ENCODE measurements around the gene RETREG3.
"Not testable (repeated sequence)": the region's sequence is repeated elsewhere in the genome, so short reads cannot be mapped to it uniquely, and the experiment has no call there.

Gene RETREG3, protein sequence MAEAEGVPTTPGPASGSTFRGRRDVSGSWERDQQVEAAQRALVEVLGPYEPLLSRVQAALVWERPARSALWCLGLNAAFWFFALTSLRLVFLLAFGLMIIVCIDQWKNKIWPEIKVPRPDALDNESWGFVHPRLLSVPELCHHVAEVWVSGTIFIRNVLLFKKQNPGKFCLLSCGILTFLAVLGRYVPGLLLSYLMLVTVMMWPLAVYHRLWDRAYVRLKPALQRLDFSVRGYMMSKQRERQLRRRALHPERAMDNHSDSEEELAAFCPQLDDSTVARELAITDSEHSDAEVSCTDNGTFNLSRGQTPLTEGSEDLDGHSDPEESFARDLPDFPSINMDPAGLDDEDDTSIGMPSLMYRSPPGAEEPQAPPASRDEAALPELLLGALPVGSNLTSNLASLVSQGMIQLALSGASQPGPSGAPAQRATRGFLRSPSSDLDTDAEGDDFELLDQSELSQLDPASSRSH

DNA sequence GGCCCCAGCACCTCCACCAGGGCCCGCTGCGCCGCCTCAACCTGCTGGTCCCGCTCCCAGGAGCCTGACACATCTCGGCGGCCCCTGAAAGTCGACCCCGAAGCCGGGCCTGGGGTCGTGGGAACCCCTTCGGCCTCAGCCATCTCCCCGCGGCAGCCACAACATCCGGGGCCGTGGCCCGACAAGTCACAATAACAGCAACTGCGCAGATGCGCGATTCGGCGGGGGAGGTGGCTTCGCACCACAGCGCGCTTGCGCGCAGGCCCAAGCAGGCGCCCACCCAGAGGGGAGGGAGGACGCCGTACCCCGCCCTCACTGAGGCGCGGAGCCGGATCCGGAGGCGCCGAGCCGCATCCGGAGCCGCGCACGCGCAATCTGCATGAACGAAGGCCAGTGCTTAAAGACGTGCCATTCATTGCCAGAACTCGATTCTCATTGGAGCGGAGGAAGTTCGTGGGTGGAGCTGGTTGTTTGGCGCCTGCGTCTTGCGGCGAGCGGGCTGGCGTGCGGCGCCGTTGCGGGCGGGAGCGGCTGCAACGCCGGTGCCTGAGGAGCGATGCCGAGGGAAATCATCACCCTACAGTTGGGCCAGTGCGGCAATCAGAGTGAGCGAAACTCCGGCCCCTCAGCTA is at the start of gene RETREG3, which contains the start of gene TUBG1:
RETREG3 (minus strand) TSS at position 193 of the 632 bp plus-strand sequence; CDS start at position 143, 50 bp downstream.
TUBG1 (plus strand) TSS at position 502 of the 632 bp plus-strand sequence; CDS start at position 557, 55 bp downstream.
- Mint-ChIP-seq H3K27me3 (peaks cover 4% of the 10 kb centered on the region), H3K9me3 (no peaks in the 10 kb centered on the region), H3K4me1 (peaks cover 51% of the 10 kb centered on the region), H3K27ac (peak within 1 kb of the TSS; percentile 96), H3K36me3 (ENCODE audit: low read depth) (peaks cover 34% of the 10 kb centered on the region), H3K4me3 (peak within 1 kb of the TSS; percentile 100)
- DNase-seq: peak; percentile 99
- peak; percentile 91 for ATAC-seq

DNA sequence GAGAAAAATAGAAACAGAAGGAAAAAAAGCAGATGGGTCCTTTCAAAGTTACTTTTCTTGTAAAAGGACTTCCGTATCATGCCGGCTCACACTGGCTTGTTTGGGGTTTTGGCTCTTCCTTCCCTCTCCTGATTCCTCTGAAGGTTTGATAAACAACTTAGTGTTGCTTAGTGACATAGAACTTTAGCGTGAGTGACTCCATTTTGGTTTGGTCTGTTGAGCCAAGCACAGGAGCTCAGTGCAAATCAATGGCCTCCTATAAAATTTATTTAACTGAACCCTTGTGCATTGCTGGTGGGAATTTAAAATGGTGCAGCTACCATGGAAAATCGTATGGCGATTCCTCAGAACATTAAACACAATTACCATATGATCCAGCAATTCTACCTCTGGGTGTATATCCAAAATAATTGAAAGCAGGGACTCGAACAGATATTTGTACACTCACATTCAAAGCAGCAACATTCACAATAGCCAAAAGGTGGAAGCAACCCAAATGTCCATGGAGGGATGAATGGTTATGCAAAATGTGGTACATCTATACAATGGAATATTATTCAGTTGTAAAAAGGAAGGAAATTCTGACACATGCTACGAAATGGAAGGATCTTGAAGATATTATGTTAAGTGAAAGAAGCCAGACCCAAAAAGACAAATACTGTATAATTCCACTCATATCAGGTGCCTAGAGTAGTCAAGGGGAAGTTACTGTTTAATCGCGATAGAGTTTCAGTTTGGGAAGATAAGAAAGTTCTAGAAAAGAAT is 48.8 kb upstream of the RETREG3 start:
- H3K27ac Mint-ChIP-seq: peak overlapping the region; percentile 77
- no peak for ATAC-seq
- H3K36me3 Mint-ChIP-seq (ENCODE audit: low read depth): peaks cover 5% of the 10 kb centered on the region
- H3K9me3 Mint-ChIP-seq: peaks cover 9% of the 10 kb centered on the region
- H3K4me3 Mint-ChIP-seq: peak overlapping the region; percentile 87
- H3K27me3 Mint-ChIP-seq: peaks cover 17% of the 10 kb centered on the region
- no peak for DNase-seq
- H3K4me1 Mint-ChIP-seq: peaks cover 30% of the 10 kb centered on the region

DNA sequence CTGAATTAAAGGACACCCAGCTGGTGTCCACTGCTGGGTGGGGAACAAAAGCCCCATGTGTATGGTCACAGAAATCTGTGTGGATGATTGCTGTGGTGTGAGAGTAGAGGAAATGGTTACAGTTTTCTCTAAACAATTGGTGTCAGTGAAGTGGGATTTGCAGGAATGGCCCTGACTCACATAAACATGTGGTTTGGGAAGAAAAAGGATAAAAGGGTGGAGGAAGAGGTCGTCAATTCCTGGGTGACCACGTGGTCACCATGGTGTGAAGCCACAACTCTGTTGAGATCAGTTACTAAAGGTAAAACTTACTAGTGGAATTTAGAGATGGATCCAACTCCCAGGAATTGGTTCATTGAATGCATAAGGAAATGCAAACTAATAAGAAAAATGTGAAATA is 46.4 kb upstream of the RETREG3 start:
- Mint-ChIP-seq H3K4me3 (no peak overlapping the region), H3K4me1 (peaks cover 30% of the 10 kb centered on the region), H3K27ac (peak overlapping the region; percentile 63), H3K36me3 (ENCODE audit: low read depth) (peaks cover 5% of the 10 kb centered on the region), H3K27me3 (peaks cover 23% of the 10 kb centered on the region), H3K9me3 (peaks cover 9% of the 10 kb centered on the region)
- ATAC-seq (no peak), DNase-seq (no peak)

DNA sequence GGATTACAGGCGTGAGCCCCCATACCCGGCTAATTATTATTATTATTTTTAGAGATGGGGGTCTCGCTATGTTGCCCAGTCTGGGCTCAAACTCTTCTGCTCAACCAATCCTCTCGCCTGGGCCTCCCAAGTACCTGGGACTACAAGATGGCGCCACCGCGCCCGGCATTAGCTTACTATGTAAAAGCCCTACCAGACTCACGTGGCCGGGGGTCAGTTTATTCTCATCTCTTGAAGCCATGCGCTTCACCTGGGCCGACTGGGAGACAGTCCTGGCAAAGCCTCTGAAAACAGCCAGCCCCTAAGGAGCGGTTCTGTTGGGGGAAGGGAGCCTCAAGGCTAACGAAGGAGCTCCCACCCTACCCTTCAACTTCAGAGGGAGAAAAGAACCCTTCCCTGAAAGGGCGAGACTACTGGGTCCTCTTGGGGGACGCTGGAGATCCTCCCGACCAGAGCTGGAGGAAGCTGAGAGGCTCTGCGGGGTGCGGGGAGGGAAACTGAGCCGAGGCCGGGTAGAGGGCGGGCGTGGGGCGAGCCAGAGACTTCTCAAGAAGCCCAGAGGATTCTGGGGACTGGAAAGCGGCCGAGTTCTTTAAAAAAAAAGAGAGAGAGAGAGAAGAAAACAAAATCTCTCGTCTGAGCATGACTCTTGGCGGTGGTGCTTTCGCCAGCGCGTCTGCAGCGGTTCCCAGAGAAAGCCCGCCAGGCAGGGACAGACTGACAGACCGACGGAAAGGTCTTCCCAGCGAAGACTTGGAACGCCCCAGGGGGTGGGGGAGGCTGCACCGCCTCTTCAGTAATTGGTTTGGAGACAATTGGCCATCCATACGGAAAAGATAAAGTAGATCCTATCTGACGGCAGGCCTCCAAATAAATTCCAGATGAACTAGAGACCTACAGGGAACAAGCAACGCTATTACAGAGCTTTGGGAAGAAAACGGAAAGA is 44.3 kb upstream of the RETREG3 start:
- Mint-ChIP-seq H3K27me3 (peaks cover 23% of the 10 kb centered on the region), H3K36me3 (ENCODE audit: low read depth) (peaks cover 3% of the 10 kb centered on the region), H3K4me1 (peaks cover 19% of the 10 kb centered on the region), H3K4me3 (no peak overlapping the region), H3K9me3 (peaks cover 9% of the 10 kb centered on the region), H3K27ac (no peak overlapping the region)
- ATAC-seq (no peak), DNase-seq (no peak)

DNA sequence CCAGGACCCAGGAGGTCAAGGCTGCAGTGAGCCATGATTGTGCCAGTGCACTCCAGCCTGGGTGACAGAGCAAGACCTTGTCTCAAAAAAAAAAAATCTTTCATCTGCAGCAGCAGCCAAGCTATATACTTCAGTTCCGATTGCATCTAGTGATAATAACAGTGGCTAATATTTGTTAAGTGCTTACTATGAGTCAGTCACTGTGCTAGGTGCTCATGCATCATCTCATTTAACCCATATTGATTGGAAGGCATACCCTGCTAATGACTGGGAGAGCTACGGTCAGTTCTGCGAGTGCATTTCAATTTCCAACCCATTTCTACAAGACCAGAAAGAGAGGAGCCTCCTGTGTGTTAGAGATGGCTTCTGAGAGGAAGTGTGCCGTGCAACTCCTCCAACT is 42.2 kb upstream of the RETREG3 start:
- H3K4me3 Mint-ChIP-seq: no peak overlapping the region
- peaks cover 3% of the 10 kb centered on the region for H3K9me3 Mint-ChIP-seq
- no peaks in the 10 kb centered on the region for H3K36me3 Mint-ChIP-seq (ENCODE audit: low read depth)
- peaks cover 27% of the 10 kb centered on the region for H3K27me3 Mint-ChIP-seq
- DNase-seq (no peak), ATAC-seq (no peak)
- peaks cover 19% of the 10 kb centered on the region for H3K4me1 Mint-ChIP-seq
- H3K27ac Mint-ChIP-seq: no peak overlapping the region

DNA sequence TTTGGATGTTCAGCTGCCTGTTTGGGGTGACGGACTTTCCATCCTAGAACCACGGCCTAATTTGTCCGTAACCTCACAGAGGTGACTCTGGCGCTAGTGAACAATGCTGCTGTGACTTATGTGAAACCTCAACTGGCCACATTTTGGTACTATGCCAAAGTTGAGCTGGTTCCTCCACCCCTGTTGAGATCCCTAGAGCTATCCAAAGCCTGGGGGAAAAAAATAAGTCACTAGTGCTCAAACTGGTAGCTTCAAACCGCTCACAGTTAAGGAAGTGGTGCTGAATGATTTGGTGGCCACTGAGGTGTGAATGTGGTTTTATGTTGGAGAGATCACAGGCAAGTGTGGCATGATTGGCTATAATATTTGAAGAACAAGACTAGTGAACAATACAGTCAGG is 38.6 kb upstream of the RETREG3 start:
- H3K27ac Mint-ChIP-seq: no peak overlapping the region
- H3K4me3 Mint-ChIP-seq: no peak overlapping the region
- H3K27me3 Mint-ChIP-seq: peaks cover 15% of the 10 kb centered on the region
- no peaks in the 10 kb centered on the region for H3K36me3 Mint-ChIP-seq (ENCODE audit: low read depth)
- peaks cover 5% of the 10 kb centered on the region for H3K4me1 Mint-ChIP-seq
- no peaks in the 10 kb centered on the region for H3K9me3 Mint-ChIP-seq
- ATAC-seq (no peak), DNase-seq (no peak)

DNA sequence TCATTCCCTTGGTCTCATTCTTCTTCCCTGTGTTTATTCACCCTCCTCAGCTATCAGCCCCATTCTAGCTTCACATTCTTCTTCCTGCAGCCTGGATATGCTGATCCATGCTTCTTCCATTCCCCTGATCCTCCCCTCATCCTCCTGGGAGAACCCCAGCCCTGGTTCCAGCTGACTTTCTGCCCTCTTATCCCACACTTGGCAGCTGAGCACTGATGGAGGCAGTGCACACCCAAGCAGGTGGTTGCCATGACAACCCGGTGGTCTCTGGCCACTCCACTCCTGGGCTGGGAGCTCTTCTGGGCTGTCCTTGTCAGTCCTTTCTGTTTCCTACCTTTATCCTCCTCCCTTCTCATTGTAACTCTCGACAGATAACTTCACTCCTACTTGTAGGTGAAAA is 33.2 kb upstream of the RETREG3 start:
- ATAC-seq: no peak
- H3K27me3 Mint-ChIP-seq: peaks cover 19% of the 10 kb centered on the region
- H3K4me3 Mint-ChIP-seq: no peak overlapping the region
- no peaks in the 10 kb centered on the region for H3K9me3 Mint-ChIP-seq
- H3K27ac Mint-ChIP-seq: peak overlapping the region; percentile 47
- DNase-seq: no peak
- H3K36me3 Mint-ChIP-seq (ENCODE audit: low read depth): no peaks in the 10 kb centered on the region
- no peaks in the 10 kb centered on the region for H3K4me1 Mint-ChIP-seq

DNA sequence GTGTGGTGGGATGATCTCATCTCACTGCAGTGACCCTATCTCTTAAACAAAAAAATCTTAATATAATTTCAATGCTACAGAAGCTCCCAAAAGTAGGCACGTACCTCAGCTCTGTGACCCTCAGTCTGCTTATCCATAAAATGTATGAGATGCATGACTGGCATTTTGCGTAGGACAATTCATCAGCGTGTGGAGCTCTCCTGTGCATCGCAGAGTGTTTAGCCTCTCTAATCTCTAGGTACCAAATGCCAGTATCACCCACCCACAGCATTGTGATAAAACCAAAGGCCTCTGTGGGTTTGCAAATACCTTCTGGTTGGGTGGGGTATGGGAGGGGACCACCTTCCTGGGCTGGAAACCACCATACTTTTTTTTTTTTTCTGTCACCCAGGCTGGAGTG is 30.9 kb upstream of the RETREG3 start:
- ATAC-seq (no peak), DNase-seq (no peak)
- Mint-ChIP-seq H3K36me3 (ENCODE audit: low read depth) (no peaks in the 10 kb centered on the region), H3K27me3 (peaks cover 15% of the 10 kb centered on the region), H3K4me1 (no peaks in the 10 kb centered on the region), H3K27ac (no peak overlapping the region), H3K9me3 (no peaks in the 10 kb centered on the region), H3K4me3 (no peak overlapping the region)

DNA sequence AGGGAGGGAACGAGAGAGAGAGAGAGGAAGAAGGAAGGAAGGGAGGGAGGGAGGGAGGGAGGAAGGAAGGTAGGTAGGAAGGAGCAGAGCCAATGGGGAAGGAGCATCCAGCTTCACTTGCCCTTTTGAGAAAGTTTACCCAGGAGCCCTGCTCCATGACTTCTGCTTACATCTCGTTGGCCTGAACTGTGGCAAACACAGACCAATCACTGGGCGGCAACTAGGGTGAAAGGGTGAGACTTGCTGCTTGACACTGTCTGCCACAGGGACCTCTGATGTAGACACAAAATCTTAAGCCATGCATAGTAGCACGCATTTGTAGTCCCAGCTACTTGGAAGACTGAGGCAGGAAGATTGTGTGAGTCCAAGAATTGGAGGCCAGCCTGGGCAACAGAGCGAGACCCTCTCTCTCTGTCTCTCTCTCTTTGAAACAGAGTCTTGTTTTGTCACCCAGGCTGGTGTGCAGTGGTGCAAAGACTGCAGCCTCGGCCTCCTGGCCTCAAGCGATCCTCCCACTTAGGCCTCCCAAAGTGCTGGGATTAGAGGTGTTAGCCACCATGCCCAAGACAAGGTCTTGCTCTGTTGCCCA is 30.4 kb upstream of the RETREG3 start:
- no peak overlapping the region for H3K27ac Mint-ChIP-seq
- H3K9me3 Mint-ChIP-seq: no peaks in the 10 kb centered on the region
- no peak overlapping the region for H3K4me3 Mint-ChIP-seq
- ATAC-seq (no peak), DNase-seq (no peak)
- H3K4me1 Mint-ChIP-seq: no peaks in the 10 kb centered on the region
- H3K36me3 Mint-ChIP-seq (ENCODE audit: low read depth): no peaks in the 10 kb centered on the region
- peaks cover 15% of the 10 kb centered on the region for H3K27me3 Mint-ChIP-seq

DNA sequence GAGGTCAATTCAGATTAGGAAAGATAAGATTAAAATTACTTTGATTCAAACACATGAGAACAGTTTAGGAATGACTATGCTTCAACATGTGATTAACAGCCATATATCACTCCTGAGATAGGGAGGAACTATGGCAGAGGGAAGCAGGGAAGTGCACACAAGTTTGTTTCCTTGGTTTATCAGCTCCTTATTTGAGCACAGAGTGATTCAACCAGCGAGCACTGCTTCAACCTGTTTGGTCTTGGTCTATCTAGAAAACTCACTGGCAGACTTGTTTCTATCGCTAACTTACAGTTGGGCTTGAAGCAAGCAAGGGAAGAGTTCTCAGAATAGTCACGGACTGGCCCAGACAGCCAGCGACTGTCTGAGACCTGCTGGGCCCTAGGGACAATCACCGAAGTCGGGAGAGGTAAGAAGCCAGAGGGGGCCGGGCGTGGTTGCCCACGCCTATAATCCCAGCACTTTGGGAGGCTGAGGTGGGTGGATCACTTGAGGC is 23.8 kb upstream of the RETREG3 start:
- H3K27ac Mint-ChIP-seq: no peak overlapping the region
- no peaks in the 10 kb centered on the region for H3K9me3 Mint-ChIP-seq
- no peaks in the 10 kb centered on the region for H3K36me3 Mint-ChIP-seq (ENCODE audit: low read depth)
- H3K4me3 Mint-ChIP-seq: no peak overlapping the region
- H3K27me3 Mint-ChIP-seq: no peaks in the 10 kb centered on the region
- DNase-seq: no peak
- H3K4me1 Mint-ChIP-seq: no peaks in the 10 kb centered on the region
- no peak for ATAC-seq

DNA sequence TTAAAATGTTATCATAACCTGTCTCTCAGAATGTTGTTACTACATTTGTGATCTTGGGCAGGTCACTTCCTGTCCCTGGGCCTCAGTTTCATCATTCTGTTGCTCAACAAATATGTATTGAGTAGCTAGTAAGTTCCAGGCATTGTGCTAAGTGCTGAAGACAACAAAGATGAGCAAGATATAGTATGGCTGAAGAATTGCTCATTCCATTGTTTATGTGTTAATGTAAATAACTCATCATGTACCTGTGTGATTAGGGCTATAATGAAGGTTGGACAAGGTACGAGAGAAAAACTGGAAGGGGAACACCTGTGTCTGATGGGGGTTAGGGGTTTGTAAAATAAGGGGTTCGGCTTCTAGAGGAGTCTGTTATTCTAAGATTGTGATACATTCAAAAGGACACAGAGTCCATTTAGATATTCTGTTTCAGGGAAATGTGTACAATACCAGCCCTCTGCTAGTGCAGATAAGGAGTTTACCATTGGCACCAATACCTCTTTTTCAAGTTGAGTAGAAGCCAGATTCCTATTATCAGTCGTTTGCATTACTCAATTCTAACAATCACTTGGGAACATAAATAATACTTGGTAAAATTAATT is 20.3 kb upstream of the RETREG3 start:
- no peaks in the 10 kb centered on the region for H3K4me1 Mint-ChIP-seq
- no peak overlapping the region for H3K27ac Mint-ChIP-seq
- no peaks in the 10 kb centered on the region for H3K36me3 Mint-ChIP-seq (ENCODE audit: low read depth)
- no peaks in the 10 kb centered on the region for H3K27me3 Mint-ChIP-seq
- no peak overlapping the region for H3K4me3 Mint-ChIP-seq
- DNase-seq (no peak), ATAC-seq (no peak)
- H3K9me3 Mint-ChIP-seq: no peaks in the 10 kb centered on the region

DNA sequence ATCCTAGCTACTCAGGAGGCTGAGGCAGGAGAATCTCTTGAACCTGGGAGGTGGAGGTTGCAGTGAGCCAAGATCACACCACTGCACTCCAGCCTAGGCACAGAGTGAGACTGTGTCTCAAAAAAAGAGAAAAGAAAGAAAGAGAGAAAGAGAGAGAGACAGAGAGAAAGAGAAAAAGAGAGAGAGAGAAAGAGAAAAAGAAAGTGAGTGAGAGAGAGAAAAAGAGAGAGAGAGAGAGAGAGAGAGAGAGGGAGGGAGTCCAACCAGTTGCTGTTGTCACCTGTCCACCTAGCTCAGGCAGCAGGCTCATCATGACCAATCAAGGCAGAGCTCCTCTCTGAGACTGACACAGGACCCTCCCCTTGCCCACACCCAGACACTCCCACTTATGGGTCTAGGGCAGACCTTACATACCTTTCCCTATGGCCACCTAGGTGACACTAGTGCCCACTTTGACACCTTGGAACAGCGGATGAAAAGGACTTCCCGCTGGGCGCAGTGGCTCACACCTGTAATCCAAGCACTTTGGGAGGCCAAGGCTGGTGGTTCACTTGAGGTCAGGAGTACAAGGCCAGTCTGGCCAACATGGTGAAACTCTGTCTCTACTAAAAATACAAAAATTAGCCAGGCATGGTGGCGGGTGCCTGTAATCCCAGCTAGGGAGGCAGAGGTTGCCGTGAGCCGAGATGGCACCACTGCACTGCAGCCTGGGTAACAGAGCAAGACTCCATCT is 18.0 kb upstream of the RETREG3 start:
- not testable (repeated sequence) for H3K4me3 Mint-ChIP-seq; DNase-seq; ATAC-seq; H3K4me1 Mint-ChIP-seq; H3K36me3 Mint-ChIP-seq (ENCODE audit: low read depth); H3K27me3 Mint-ChIP-seq; H3K27ac Mint-ChIP-seq; H3K9me3 Mint-ChIP-seq
